ENCODE data around the gene HYAL2. TPM values are rescaled to one million over a fixed set of nuclear protein-coding genes. Genes with fewer than 3 reads are reported as not detected.
"Not testable (repeated sequence)": the region's sequence is repeated elsewhere in the genome, so short reads cannot be mapped to it uniquely, and the experiment has no call there.

HYAL2 gene
- polyA plus RNA-seq, 3 donors = 18.3 to 25.8 (median 18.9) TPM

DNA sequence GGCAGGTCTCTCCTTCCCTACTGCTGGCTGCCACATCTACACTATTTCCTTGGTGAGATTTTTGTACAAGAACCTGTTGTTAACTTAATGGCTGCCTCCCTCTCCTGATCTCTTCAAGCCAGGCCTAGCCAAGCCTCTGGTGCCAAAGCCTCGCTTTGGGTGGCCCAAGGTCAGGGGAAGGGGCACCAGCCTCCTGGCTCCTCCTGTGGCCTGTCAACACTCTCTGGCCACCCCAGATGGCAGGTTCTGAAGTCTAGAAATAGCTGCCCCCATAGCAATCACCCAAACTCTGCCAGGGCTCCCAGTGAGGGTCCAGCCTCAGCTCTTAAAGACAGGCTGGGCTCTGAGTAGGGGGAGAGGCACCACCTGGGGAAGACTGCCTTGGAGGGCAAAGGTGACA, 35.3 kb downstream of the HYAL2 start:
- no peak overlapping the region for H3K4me3 Mint-ChIP-seq

DNA sequence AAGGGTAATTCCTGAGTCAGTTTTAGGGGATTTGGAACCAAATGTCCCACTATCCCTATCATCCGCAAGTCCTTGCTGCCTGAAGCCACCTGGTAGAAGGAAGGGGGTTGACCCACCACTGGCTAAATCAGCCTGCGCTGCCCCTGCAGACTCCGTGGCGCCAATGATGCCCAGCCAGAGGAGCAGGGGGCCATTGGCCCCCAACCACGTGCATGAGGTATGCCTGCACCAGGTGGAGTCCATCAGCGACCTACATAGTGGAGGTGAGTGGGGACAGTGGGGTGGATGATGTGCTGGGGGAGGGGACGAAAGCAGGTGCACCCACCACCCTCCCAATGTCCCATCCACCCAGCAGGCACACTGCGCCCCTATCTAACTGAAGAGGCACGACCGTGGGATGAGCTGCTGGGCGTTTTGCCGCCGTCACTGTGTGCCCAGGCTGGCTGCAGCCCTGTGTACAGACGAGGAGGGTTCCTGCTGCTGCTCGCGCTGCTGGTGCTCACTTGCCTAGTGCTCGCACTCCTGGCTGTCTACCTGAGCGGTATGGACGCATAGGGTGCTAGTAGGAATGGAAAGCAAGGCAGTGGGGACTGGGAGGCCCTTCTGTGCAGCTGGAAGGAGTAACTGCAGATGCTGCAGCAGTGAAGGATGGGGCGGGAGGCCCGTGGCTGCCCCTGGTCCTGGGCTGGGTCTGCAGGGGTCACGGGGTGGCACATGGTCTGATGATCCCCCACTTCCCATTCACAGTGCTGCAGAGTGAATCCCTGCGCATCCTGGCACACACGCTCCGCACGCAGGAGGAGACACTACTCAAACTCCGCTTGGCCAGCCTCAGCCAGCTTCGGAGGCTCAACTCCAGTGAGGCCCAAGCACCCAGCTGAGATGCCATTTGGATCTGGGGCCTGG, 36.0 kb downstream of the HYAL2 start:
- Histone ChIP-seq H3K4me1 (ENCODE audit: control insufficient read depth in 1 of 2, insufficient read depth in 2 of 2, low read length in 2 of 2) (peaks cover 6 to 7% of the 10 kb centered on the region in 2 donors), H3K36me3 (replicated peaks in 1 of 2; ENCODE audit: control insufficient read depth in 1 of 2, insufficient read depth in 2 of 2, low read length in 2 of 2) (peaks cover 34 to 41% of the 10 kb centered on the region in 2 donors), H4K20me1 (ENCODE audit: insufficient read depth, low read length) (no peaks in the 10 kb centered on the region), H3K79me2 (ENCODE audit: insufficient read depth, low read length) (peaks cover 14% of the 10 kb centered on the region), H3K27ac (ENCODE audit: low read depth in 1 of 2, low read length in 2 of 2) (no peak overlapping the region), H3K9me3 (replicated peaks in 1 of 2; ENCODE audit: control insufficient read depth in 1 of 2, insufficient read depth in 1 of 2, low read length in 2 of 2) (no peaks in the 10 kb centered on the region), H3K4me3 (replicated peaks in 1 of 3; ENCODE audit: low read depth in 2 of 3, low read length in 3 of 3) (no peak overlapping the region), H3K9ac (ENCODE audit: insufficient read depth, low read length, poor library complexity, severe bottlenecking) (no peak overlapping the region), H2AFZ (ENCODE audit: insufficient read depth, low read depth, low read length, poor library complexity, severe bottlenecking) (no peak overlapping the region), H3K4me2 (replicated peaks; ENCODE audit: extremely low read depth, low read length, poor library complexity, severe bottlenecking) (no peak overlapping the region), H3K27me3 (ENCODE audit: control insufficient read depth in 2 of 2, insufficient read depth in 2 of 2, low read length in 2 of 2) (no peaks in the 10 kb centered on the region)
- Mint-ChIP-seq H3K4me1 (peaks cover 7% of the 10 kb centered on the region), H3K4me3 (no peak overlapping the region), H3K9me3 (peaks cover 0 to 2% (median 0%) of the 10 kb centered on the region in 7 donors), H3K36me3 (peaks cover 23 to 34% of the 10 kb centered on the region in 2 donors), H3K27ac (peak overlapping the region in 1 of 7 donors; percentile 59), H3K27me3 (ENCODE audit: low read depth in 3 of 3) (peaks cover 4 to 6% (median 4%) of the 10 kb centered on the region in 3 donors)
- WGBS (ENCODE audit: insufficient coverage) = 94% methylated on average over 23 of the region's 28 CpGs
- intact Hi-C loops (cut with micrococcal nuclease) = no loop called here
- TF ChIP-seq, protein P1, sequence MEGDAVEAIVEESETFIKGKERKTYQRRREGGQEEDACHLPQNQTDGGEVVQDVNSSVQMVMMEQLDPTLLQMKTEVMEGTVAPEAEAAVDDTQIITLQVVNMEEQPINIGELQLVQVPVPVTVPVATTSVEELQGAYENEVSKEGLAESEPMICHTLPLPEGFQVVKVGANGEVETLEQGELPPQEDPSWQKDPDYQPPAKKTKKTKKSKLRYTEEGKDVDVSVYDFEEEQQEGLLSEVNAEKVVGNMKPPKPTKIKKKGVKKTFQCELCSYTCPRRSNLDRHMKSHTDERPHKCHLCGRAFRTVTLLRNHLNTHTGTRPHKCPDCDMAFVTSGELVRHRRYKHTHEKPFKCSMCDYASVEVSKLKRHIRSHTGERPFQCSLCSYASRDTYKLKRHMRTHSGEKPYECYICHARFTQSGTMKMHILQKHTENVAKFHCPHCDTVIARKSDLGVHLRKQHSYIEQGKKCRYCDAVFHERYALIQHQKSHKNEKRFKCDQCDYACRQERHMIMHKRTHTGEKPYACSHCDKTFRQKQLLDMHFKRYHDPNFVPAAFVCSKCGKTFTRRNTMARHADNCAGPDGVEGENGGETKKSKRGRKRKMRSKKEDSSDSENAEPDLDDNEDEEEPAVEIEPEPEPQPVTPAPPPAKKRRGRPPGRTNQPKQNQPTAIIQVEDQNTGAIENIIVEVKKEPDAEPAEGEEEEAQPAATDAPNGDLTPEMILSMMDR (IDR thresholded peaks at IDR 0.05) = no peak
- peak in 1 of 3 donors; percentile 1 for DNase-seq

More for the DNA sequence above, 35.3 kb downstream of the HYAL2 start:
- Histone ChIP-seq H3K27ac (ENCODE audit: low read depth in 1 of 2, low read length in 2 of 2) (no peak overlapping the region), H3K27me3 (ENCODE audit: control insufficient read depth in 2 of 2, insufficient read depth in 2 of 2, low read length in 2 of 2) (no peaks in the 10 kb centered on the region), H3K9me3 (replicated peaks in 1 of 2; ENCODE audit: control insufficient read depth in 1 of 2, insufficient read depth in 1 of 2, low read length in 2 of 2) (no peaks in the 10 kb centered on the region), H3K79me2 (ENCODE audit: insufficient read depth, low read length) (peaks cover 18% of the 10 kb centered on the region), H4K20me1 (ENCODE audit: insufficient read depth, low read length) (no peaks in the 10 kb centered on the region), H3K36me3 (replicated peaks in 1 of 2; ENCODE audit: control insufficient read depth in 1 of 2, insufficient read depth in 2 of 2, low read length in 2 of 2) (peaks cover 34 to 41% of the 10 kb centered on the region in 2 donors), H3K4me3 (replicated peaks in 1 of 3; ENCODE audit: low read depth in 2 of 3, low read length in 3 of 3) (no peak overlapping the region), H3K4me1 (ENCODE audit: control insufficient read depth in 1 of 2, insufficient read depth in 2 of 2, low read length in 2 of 2) (peaks cover 9 to 13% of the 10 kb centered on the region in 2 donors), H2AFZ (ENCODE audit: insufficient read depth, low read depth, low read length, poor library complexity, severe bottlenecking) (no peak overlapping the region), H3K9ac (ENCODE audit: insufficient read depth, low read length, poor library complexity, severe bottlenecking) (no peak overlapping the region), H3K4me2 (replicated peaks; ENCODE audit: extremely low read depth, low read length, poor library complexity, severe bottlenecking) (no peak overlapping the region)
- TF ChIP-seq, protein P1 (IDR thresholded peaks at IDR 0.05) = no peak
- intact Hi-C loops (cut with micrococcal nuclease) = no loop called here
- peaks cover 23 to 34% of the 10 kb centered on the region in 2 donors for H3K36me3 Mint-ChIP-seq
- peaks cover 0 to 2% (median 0%) of the 10 kb centered on the region in 7 donors for H3K9me3 Mint-ChIP-seq
- WGBS (ENCODE audit: insufficient coverage) = 100% methylated on average over 1 of the region's 1 CpG
- peak overlapping the region in 1 of 7 donors; percentile 59 for H3K27ac Mint-ChIP-seq
- peaks cover 4% of the 10 kb centered on the region in 3 donors for H3K27me3 Mint-ChIP-seq (ENCODE audit: low read depth in 3 of 3)
- peaks cover 7% of the 10 kb centered on the region for H3K4me1 Mint-ChIP-seq
- DNase-seq = no peak

DNA sequence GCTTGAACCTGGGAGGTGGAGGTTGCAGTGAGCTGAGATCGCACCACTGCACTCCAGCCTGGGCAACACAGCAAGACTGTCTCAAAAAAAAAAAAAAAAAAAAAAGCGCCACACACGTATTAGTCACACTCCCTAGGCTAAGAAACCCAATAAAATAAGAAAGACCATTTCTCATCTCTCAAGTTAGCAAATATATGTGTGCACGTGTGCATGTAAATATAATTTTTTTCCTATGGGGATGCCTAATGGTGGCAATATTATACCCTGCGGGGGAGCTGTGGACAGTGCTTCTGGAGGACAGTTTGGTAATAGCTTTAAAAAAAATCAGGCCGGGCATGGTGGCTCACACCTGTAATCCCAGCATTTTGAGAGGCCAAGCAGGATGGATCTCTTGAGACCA, 38.4 kb downstream of the HYAL2 start:
- H3K36me3 Mint-ChIP-seq = peaks cover 17 to 20% of the 10 kb centered on the region in 2 donors
- H3K4me3 ChIP-seq (replicated peaks in 1 of 3; ENCODE audit: low read depth in 2 of 3, low read length in 3 of 3); DNase-seq; H3K9me3 ChIP-seq (replicated peaks in 1 of 2; ENCODE audit: control insufficient read depth in 1 of 2, insufficient read depth in 1 of 2, low read length in 2 of 2); H3K4me1 Mint-ChIP-seq; H2AFZ ChIP-seq (ENCODE audit: insufficient read depth, low read depth, low read length, poor library complexity, severe bottlenecking); H3K79me2 ChIP-seq (ENCODE audit: insufficient read depth, low read length); H3K4me2 ChIP-seq (replicated peaks; ENCODE audit: extremely low read depth, low read length, poor library complexity, severe bottlenecking); intact Hi-C loops (cut with micrococcal nuclease); H3K27me3 Mint-ChIP-seq (ENCODE audit: low read depth in 3 of 3); H3K27ac Mint-ChIP-seq; H3K4me1 ChIP-seq (ENCODE audit: control insufficient read depth in 1 of 2, insufficient read depth in 2 of 2, low read length in 2 of 2); H3K27me3 ChIP-seq (ENCODE audit: control insufficient read depth in 2 of 2, insufficient read depth in 2 of 2, low read length in 2 of 2); H4K20me1 ChIP-seq (ENCODE audit: insufficient read depth, low read length); H3K4me3 Mint-ChIP-seq; H3K27ac ChIP-seq (ENCODE audit: low read depth in 1 of 2, low read length in 2 of 2); H3K9me3 Mint-ChIP-seq; H3K9ac ChIP-seq (ENCODE audit: insufficient read depth, low read length, poor library complexity, severe bottlenecking): not testable (repeated sequence)
- 100% methylated on average over 2 of the region's 6 CpGs for WGBS (ENCODE audit: insufficient coverage)
- peaks cover 23 to 27% of the 10 kb centered on the region in 2 donors for H3K36me3 ChIP-seq (replicated peaks in 1 of 2; ENCODE audit: control insufficient read depth in 1 of 2, insufficient read depth in 2 of 2, low read length in 2 of 2)

All from CD14-positive monocyte (primary cell).